ENCODE results near the gene POLDIP3.

DNA sequence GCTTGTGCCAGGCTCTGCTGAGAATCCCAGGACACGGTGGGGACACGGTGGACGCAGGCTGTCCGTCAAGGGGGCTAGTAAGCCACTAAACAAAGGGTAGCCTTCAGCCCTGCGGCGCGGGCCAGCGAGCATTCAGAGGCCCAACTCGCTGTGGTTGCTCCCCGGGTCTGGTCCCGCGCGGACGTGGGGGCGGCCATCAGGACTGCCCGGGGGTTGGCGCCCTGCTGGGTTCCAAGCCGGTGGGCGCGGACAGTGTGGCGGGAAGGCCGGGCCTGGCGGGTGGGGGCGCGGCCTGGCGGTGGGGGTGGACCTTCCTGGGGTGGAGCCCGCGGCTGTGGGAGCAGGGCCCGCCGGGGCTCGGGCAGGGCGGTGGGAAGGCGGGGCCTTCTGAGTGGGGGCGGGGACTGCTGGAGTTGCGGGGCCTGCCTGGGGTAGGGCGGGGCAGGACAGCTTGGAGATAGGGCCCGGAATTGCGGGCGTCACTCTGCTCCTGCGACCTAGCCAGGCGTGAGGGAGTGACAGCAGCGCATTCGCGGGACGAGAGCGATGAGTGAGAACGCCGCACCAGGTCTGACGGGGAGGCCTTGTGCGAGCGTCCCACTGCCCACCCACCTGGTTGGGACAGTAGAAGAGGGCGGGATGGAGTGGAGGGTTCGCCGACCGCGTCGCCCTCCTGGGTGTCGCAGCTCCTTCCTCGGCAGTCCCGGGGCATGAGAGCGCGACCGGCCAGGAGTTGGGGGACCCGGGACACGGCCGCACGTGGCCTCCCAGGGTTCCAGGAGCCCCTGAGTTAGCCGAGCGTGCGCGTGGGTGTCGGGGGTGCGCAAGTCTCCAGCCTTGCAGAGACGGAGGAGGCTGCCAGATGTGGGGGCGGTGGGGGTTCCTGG lies 61.0 kb downstream of the POLDIP3 start, which contains the start of gene SERHL2:
- TF ChIP-seq POLR2A (IDR thresholded peaks at IDR 0.05) = peak; percentile 25 to 50
- TF ChIP-seq, protein P1, sequence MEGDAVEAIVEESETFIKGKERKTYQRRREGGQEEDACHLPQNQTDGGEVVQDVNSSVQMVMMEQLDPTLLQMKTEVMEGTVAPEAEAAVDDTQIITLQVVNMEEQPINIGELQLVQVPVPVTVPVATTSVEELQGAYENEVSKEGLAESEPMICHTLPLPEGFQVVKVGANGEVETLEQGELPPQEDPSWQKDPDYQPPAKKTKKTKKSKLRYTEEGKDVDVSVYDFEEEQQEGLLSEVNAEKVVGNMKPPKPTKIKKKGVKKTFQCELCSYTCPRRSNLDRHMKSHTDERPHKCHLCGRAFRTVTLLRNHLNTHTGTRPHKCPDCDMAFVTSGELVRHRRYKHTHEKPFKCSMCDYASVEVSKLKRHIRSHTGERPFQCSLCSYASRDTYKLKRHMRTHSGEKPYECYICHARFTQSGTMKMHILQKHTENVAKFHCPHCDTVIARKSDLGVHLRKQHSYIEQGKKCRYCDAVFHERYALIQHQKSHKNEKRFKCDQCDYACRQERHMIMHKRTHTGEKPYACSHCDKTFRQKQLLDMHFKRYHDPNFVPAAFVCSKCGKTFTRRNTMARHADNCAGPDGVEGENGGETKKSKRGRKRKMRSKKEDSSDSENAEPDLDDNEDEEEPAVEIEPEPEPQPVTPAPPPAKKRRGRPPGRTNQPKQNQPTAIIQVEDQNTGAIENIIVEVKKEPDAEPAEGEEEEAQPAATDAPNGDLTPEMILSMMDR (IDR thresholded peaks at IDR 0.05) = no peak
